GM18511 (cell line): ENCODE measurements around the gene PCYT2.

Source experiments
- ATAC-seq: cut with Tn5 transposase; IDR thresholded peaks from one replicate; pipeline ENCODE4 v1.9.1; 2021; ENCODE audit warnings: mild to moderate bottlenecking, moderate library complexity; ENCODE audit not compliant: unreplicated experiment

PCYT2 gene

GRCh38 chr17:81944858-81945257 lies 33.7 kb upstream of the PCYT2 start:
- no peak for ATAC-seq

DNA sequence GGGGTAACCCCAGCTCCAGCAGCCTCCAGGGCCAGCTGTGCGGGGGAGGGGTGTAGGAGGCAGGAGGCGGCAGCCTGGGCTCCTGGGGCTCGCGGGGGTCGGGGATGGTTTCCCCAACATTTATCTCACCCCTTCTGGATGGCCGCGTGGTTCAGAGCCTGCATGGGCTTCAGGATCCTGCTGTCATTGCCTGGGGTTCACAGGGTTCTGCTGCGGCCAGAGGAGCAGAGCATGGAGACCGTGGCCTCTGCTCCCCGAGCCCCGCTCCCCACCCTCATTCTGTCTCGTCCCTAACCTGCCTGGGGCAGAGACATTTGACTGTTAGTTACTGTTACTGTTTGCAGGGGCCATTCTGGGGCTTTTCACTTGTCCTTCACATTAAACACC lies 31.0 kb upstream of the PCYT2 start:
- ATAC-seq, result no peak

DNA sequence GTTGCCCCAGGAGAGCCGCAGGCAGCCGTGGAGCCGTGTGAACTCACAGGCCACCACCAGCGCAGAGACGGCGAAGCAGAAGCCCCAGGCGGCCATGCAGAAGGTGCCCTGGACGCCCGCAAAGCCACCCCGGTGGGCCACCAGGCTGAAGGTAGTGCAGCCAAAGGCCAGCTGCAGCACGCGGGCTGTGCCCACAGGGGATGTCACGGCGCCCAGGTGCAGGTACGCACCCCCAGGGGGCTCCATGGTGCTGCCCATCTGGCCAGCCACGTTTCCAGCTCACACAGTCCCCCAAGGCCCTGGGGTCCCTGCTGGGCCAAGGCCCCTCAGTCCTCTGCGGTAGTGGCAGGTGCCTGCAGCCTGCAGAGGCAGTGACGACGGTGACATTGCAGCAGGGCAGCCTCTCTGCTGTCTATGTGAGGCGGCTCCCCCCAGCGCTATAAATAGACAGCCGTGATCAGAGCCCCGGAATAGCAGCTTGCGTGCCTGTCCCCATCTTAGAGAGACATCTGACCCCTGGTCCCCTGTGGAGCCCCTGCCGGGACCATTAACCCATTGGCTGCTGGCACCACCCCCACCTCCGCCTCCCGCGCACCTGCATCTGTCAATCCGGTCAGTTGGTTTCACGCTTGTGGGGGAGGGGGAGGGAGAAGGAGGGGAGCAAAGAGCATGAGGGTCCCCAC lies 30.4 kb upstream of the PCYT2 start:
- ATAC-seq, result no peak

DNA sequence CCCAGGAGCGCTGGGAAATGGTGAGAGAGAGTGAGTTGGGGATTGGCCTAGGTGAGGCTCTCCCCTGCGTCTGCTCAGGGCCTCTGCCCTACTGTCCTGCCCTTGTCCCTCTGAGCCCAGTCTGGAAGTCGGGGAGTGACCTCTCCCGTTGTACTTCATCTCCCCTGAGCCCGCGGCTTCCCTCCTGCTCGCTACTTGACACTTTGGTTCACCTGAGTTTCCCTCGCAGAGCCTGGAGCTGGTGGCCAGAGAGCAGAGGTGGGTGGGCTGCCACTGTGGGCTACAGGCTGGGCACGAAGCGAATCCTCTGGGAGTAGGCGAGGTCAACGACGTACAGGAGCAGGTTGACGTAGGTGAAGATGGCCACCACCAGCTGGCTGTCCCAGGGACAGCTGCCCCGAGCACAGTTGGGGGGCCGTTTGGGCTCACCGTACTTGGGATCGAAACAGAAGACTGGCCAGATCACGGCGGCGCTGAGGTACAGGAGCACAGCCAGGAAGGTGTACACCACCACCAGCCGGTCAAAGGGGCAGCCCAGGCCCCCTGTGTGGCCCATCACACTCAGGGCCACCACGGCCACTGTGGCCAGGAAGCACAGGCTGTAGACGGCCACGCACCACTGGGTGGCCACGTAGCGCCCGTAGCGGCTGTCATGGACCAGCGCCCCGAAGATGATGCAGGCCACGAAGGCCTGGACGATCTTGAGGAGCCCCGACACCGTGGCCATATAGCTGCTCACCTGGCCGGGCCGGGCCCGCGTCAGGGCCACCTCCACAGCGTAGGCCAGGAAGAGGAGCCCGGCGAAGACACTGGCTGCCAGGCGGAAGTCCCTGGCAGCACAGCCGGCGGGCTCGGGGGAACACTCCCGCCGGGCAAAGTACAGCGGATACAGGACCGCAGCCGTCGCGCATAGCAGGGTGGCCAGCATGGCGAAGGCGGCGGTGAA lies 29.6 kb upstream of the PCYT2 start:
- no peak for ATAC-seq

GRCh38 chr17:81939881-81940385 lies 28.7 kb upstream of the PCYT2 start:
- ATAC-seq, result no peak

DNA sequence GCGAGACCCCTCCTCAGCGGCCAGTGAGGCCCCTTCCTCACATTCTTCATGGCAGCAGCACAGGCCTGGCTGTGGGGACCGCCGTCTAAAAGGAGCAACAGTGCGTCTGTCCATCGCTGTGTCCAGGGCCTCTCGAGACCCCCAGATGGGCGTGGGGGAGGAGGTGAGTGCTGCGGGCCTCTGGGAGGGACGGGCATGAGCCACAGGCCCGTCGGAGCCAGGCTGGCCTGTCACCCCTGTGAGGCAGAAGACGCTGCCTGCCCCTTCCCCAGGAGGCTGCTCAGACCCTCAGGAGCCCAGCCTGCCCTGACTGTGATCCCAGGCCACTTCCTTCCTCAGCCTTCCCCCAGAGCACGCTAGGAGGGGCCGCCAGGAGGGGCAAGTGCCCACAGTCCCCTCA lies 28.0 kb upstream of the PCYT2 start:
- no peak for ATAC-seq

DNA sequence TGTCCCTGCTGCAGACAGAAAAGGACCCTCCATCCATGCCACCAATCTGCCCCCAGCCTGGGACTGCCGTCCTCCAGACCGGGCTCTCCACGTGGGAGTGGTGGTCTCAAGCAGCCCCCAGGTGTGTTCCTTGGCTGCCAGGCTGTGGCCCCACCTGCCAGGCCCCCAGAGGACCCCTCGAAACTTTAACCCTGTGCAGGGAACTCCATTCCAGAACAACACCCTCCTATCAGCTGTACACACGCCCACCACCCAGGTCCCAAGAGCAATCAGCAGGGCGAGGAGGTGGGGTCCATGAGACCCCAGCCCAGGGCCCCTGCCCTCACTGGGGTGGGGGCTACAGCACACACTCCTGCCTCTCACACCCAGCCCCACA lies 24.5 kb upstream of the PCYT2 start:
- ATAC-seq, result no peak

GRCh38 chr17:81934850-81935708 lies 23.9 kb upstream of the PCYT2 start:
- no peak for ATAC-seq

- ATAC-seq, result no peak
These were observed 23.0 kb upstream of the PCYT2 start for GRCh38 chr17:81934098-81934757.

- no peak for ATAC-seq
These were observed 22.0 kb upstream of the PCYT2 start for GRCh38 chr17:81933178-81933699.

DNA sequence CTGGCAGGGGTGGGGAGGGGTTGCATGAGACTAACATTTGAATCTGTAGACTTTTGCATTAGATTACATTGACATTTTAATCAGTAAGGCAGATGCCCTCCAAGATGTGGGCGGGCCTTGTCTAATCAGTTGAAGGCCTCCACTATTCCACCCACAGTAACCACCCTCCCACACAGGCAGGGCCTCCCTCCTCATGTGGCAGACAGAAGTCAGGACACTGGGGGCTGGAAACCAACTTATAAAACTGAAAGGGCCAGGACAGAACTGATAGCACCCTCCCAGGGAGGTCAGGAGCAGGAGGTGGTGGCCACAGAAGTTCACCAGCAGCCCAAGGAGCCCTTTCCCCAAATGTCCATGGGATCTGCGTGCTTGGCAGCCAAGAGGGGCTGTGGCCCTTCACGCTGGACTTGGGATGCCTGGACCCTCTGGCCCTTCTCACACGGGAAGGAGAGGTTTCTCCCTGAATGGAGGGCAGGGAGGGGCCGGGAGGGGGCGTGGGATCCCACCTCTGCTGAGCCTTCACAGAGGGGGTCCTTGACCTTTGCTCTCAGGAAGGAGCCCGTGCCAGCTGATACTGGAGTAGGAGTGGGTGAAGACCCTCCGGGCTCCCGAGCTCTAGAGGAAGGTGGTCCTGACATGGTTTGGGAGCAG lies 21.3 kb upstream of the PCYT2 start:
- ATAC-seq, result no peak

DNA sequence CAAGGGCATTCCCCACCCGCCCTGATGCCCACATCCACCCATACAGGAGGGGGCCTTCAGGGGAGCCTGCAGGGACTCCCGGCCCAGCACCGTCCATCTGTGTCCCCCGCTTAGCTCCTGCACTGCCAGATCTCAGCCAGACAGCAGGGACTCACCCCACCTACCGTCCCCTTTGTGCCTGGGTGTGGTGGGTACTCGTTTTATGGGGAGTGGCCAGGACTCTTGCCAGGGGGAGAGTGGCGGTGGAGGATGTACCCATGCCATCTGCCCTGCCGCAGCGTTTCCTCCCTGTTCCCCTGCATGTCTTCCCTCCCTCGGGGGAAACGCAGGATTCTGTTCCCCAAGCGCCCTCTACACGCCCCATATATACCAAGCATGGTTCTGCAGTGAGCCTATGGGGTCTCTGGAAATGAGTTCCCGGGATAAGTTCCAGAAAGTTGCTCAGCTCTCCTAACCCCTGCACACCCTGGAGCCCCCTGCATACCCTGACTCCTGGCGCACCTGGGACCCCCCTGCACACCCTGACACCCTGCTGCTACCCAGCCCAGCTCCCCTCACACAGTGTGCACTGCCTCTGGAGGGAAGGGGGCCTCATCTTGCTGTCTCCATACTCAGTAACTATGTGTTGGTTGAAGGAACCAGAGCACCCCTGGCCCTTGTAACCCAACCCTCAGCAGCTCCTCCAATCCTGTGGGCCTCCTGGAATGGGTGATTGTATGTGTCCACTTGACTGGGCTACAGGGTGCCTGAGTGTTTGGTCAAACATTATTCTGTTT lies 20.5 kb upstream of the PCYT2 start:
- no peak for ATAC-seq

GRCh38 chr17:81931189-81931556 lies 20.0 kb upstream of the PCYT2 start:
- no peak for ATAC-seq

DNA sequence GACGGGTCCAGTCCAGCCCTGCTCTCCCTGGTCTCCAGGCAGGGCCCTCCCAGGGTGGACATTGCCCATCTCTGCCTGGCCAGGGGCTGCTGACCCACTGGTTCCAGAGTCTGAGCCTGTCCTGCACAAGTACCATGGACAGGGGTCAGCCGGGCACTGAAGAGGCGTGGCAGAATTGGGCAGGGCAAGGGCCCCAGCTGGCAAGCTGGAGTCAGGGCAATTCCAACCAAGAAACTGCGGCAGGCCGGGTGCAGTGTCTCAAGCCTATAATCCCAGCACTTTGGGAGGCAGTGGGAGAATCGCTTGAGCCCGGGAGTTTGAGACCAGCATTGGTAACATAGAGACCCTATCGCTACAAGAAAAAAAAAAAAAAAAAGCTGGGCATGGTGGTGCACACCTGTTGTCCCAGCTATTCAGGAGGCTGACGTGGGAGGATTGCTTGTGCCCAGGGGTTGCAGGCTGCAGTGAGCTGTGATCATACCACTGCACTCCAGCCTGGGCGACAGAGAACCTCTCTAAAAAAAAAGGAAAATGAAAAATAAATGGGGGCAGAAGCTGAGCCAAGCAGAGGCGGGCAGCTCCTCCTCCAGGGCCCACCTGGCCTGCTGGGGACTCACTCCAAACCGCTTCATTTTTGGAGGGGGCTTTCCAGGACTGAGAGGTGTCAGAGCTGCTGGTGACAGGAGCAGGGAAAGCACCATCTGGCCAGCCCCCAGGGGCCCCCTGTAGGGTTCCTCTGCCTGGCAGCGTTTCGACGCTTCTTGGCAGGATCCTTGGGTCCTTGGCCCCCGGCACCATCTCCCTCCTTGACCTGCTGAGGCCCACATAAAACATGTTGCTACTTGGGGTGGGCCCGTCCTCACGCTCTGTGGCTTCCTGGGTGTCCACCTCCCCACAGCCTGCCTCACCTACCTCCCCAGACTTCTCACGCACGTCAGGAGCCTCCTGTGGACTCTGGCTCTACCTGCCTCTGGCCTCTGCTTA lies 19.2 kb upstream of the PCYT2 start:
- ATAC-seq, result no peak

GRCh38 chr17:81929253-81930141 lies 18.3 kb upstream of the PCYT2 start:
- ATAC-seq, result no peak

DNA sequence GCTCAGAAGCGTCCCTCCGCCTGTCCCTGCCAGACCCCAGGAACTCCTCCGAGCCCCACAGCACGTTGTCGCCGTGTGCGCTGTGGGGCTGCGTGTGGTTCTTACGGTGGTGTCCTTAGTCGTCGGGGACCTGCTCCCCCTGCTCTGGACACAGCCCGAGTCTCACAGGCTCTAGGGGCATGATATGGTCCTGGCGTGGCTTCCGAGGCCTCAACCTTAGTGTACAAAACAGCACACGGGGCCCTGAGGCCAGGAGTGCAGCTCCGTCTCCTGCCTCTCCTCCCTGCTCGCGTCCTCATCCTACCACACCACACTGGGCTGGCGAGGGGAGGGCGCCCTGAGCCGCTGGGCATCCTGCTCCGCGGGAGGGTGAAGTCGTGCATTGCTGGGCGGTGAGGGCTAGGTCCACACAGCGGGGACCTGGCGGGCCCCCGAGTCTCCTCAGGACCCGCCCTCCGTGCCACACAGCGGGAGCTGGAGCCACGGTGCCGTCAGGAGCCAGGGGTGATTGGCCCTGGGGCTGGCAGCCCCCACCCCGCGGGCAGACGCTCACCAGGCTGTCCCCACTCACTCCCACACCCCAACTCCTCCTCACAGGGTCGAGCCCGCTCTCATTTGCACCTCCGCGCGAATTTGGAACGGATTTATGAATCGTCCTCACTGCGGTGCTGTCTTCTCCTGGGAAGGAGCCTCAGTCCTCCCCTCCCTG lies 17.5 kb upstream of the PCYT2 start:
- no peak for ATAC-seq
